SU-DHL-6 (cell line): Measurements from ENCODE around the gene ZAR1L.

Experiments
- H2AFZ ChIP-seq: fragments of 200-600 bp; sonication (generic); 2 replicates; pipeline ENCODE4 v1.6.1; 2014; ENCODE audit warnings: low read depth, mild to moderate bottlenecking, moderate library complexity, mixed read lengths, antibody characterized with exemption, low read length; ENCODE audit not compliant: severe bottlenecking
- H3F3A ChIP-seq: fragments of 200-600 bp; shearing (Covaris generic); 2 replicates; pipeline ENCODE4 v1.6.0; 2016; ENCODE audit warnings: antibody characterized with exemption, mild to moderate bottlenecking; ENCODE audit not compliant: insufficient read depth
- H3K27ac ChIP-seq: fragments of 200-600 bp; sonication (generic); 2 replicates; pipeline ENCODE4 v1.5.1; 2016; ENCODE audit warnings: low read depth, mild to moderate bottlenecking, low read length, moderate library complexity, mixed read lengths
- H3K27me3 ChIP-seq: fragments of 200-600 bp; sonication (generic), shearing (Covaris generic); 2 replicates; pipeline ENCODE4 v1.6.0; 2014; ENCODE audit warnings: mild to moderate bottlenecking, low read length
- H3K36me3 ChIP-seq: fragments of 200-600 bp; sonication (generic); 2 replicates; pipeline ENCODE4 v1.6.1; 2014; ENCODE audit warnings: mild to moderate bottlenecking, low read length, mixed read lengths
- H3K4me2 ChIP-seq: fragments of 300-600, 200-600 bp; shearing (Covaris generic), sonication (generic); 2 replicates; pipeline ENCODE4 v1.6.0; 2014; ENCODE audit warnings: low read length, low read depth, mild to moderate bottlenecking; ENCODE audit not compliant: poor library complexity, severe bottlenecking
- H3K4me3 ChIP-seq: fragments of 200-600 bp; sonication (generic); 2 replicates; pipeline ENCODE4 v1.5.1; 2014; ENCODE audit warnings: antibody characterized with exemption, low read length, mild to moderate bottlenecking, mixed read lengths; ENCODE audit not compliant: insufficient read depth, poor library complexity, severe bottlenecking
- H3K79me2 ChIP-seq: fragments of 200-600 bp; sonication (generic); 2 replicates; pipeline ENCODE4 v1.6.1; 2014; ENCODE audit warnings: mild to moderate bottlenecking, low read length, moderate library complexity; ENCODE audit not compliant: insufficient read depth
- H3K9ac ChIP-seq: fragments of 200-600 bp; sonication (generic); 2 replicates; pipeline ENCODE4 v1.7.0; 2014; ENCODE audit warnings: mild to moderate bottlenecking, low read length
- H3K9me2 ChIP-seq: fragments of 200-600 bp; sonication (generic); replicated peaks from 2 replicates; pipeline ENCODE4 v1.6.1; 2014; ENCODE audit warnings: low read length; ENCODE audit not compliant: insufficient read depth
- H3K9me3 ChIP-seq: fragments of 200-600 bp; sonication (generic); 2 replicates; pipeline ENCODE4 v1.6.1; 2014; ENCODE audit warnings: low read length, mixed read lengths; ENCODE audit not compliant: insufficient read depth
- H4K20me1 ChIP-seq: fragments of 200-600 bp; sonication (generic); 2 replicates; pipeline ENCODE4 v1.6.1; 2014; ENCODE audit warnings: low read depth, mild to moderate bottlenecking, antibody characterized with exemption, low read length, moderate library complexity, mixed read lengths
- EZH2phosphoT487 ChIP-seq: fragments of 200-600 bp; sonication (generic), shearing (Covaris generic); conservative IDR thresholded peaks from 2 replicates; pipeline ENCODE4 v1.6.1; 2018; ENCODE audit warnings: mild to moderate bottlenecking, antibody characterized with exemption, low read length, moderate library complexity, mixed read lengths
- TF ChIP-seq, protein P1 (sequence below): fragments of 200-600 bp; sonication (generic); IDR thresholded peaks from one replicate; pipeline ENCODE4 v1.5.1; 2017; ENCODE audit warnings: antibody characterized with exemption, mild to moderate bottlenecking, low read length, moderate library complexity; ENCODE audit not compliant: insufficient read depth, poor library complexity, severe bottlenecking

The ZAR1L gene

DNA sequence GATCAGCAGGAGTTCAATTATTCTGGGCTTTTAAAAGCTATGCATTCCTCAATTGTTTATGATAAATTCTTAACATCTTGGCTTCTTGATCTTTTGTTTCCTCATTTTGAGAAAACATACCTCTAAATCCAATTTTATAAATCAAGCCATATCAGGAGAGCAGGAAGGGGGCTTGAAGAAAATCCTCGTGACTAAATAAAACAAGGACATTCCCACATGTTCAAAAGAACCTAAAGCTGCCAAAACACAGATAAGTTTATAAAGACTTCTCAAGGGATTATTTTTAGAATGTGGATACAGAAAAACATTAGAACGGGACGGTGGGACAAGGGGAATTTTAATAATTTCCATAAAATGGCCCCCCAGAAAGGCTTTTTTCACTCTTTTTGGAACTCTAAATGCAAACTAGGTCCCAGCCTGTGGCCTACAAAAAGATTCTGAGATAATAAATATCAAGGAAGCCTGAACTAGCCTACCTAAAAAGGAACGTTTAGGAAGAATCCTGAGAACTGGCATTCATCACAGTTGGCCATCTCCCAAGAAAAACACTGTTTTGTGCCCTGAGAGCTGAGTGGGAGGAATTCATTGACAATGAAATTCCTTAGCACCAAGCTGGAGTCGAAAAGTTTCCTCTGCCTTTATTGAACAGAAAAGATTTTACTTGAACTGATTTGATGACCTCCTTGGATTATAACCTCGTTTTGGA is 30.1 kb downstream of the ZAR1L start:
- Histone ChIP-seq H3K27ac (no peak overlapping the region), H3K36me3 (no peaks in the 10 kb centered on the region), H3K9ac (no peak overlapping the region), H3K9me3 (no peaks in the 10 kb centered on the region), H4K20me1 (no peaks in the 10 kb centered on the region), H3K4me3 (no peak overlapping the region), H3K4me2 (no peak overlapping the region), H2AFZ (no peak overlapping the region), H3K9me2 (no peaks in the 10 kb centered on the region), H3K79me2 (no peaks in the 10 kb centered on the region), H3K27me3 (no peaks in the 10 kb centered on the region), H3F3A (no peaks in the 10 kb centered on the region)
- TF ChIP-seq, protein P1, sequence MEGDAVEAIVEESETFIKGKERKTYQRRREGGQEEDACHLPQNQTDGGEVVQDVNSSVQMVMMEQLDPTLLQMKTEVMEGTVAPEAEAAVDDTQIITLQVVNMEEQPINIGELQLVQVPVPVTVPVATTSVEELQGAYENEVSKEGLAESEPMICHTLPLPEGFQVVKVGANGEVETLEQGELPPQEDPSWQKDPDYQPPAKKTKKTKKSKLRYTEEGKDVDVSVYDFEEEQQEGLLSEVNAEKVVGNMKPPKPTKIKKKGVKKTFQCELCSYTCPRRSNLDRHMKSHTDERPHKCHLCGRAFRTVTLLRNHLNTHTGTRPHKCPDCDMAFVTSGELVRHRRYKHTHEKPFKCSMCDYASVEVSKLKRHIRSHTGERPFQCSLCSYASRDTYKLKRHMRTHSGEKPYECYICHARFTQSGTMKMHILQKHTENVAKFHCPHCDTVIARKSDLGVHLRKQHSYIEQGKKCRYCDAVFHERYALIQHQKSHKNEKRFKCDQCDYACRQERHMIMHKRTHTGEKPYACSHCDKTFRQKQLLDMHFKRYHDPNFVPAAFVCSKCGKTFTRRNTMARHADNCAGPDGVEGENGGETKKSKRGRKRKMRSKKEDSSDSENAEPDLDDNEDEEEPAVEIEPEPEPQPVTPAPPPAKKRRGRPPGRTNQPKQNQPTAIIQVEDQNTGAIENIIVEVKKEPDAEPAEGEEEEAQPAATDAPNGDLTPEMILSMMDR = no peak
- no peak for TF ChIP-seq EZH2phosphoT487

DNA sequence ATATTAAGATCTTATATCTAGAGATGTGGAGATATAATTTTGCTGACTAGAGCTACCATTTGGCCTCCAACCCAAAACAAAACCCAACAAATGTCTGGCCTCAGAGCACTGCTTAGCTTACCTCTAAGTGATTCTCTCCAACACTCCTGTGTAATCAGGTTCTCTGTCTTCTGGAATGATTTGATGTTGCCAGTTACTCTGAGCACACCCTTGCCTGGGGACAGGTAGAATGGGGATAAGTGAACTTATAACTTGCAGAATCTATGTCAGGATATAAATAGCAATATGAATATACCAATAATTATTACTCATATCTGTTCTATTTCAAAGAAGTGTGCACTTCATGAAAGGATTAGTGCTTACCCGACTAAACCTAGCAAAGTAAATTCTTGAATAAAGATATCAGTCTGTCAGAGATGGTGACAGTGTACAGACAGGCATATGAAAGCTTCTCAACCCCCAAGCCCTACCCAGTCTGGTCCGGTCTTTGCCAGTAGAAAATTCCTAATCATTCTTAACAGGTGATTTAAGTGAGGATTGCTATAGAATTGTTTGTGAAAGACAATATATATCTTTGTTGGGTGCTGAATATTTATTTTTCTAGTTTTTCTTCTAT is 33.0 kb downstream of the ZAR1L start:
- Histone ChIP-seq H3K9me2 (no peaks in the 10 kb centered on the region), H4K20me1 (no peaks in the 10 kb centered on the region), H3K36me3 (no peaks in the 10 kb centered on the region), H3K4me3 (no peak overlapping the region), H3K4me2 (no peak overlapping the region), H3K9ac (no peak overlapping the region), H2AFZ (no peak overlapping the region), H3F3A (no peaks in the 10 kb centered on the region), H3K79me2 (no peaks in the 10 kb centered on the region), H3K27ac (no peak overlapping the region), H3K9me3 (no peaks in the 10 kb centered on the region), H3K27me3 (no peaks in the 10 kb centered on the region)
- TF ChIP-seq, protein P1 = no peak

GRCh38 chr13:32281096-32281495 is 34.1 kb downstream of the ZAR1L start:
- no peak overlapping the region for H3K4me3 ChIP-seq
- H3K36me3 ChIP-seq = no peaks in the 10 kb centered on the region
- no peak overlapping the region for H2AFZ ChIP-seq
- H4K20me1 ChIP-seq = no peaks in the 10 kb centered on the region
- H3K79me2 ChIP-seq = no peaks in the 10 kb centered on the region
- TF ChIP-seq, protein P1 = no peak
- TF ChIP-seq EZH2phosphoT487 = no peak
- H3K9me2 ChIP-seq = no peaks in the 10 kb centered on the region
- H3F3A ChIP-seq = no peaks in the 10 kb centered on the region
- H3K9me3 ChIP-seq = no peaks in the 10 kb centered on the region
- no peak overlapping the region for H3K27ac ChIP-seq
- H3K4me2 ChIP-seq = no peak overlapping the region
- no peaks in the 10 kb centered on the region for H3K27me3 ChIP-seq
- no peak overlapping the region for H3K9ac ChIP-seq
